WERI-Rb-1 (cell line): Measurements from ENCODE around the gene RPS17.
"Not testable (repeated sequence)": the region's sequence is repeated elsewhere in the genome, so short reads cannot be mapped to it uniquely, and the experiment has no call there.

Source experiments
- DNase-seq: peaks from one replicate; pipeline ENCODE4 v3.0.0-alpha.2; 2020
- H3K27ac ChIP-seq: fragments of 250-450 bp; sonication (Bioruptor Pico); 2 replicates; pipeline ENCODE4 v1.5.1; 2020; ENCODE audit warnings: mild to moderate bottlenecking, moderate library complexity
- H3K27me3 ChIP-seq: fragments of 250-450 bp; sonication (Bioruptor Pico); 2 replicates; pipeline ENCODE4 v1.5.1; 2021; ENCODE audit warnings: mild to moderate bottlenecking, low read depth, moderate library complexity; ENCODE audit not compliant: insufficient read depth, severe bottlenecking
- H3K36me3 ChIP-seq: fragments of 250-450 bp; sonication (Bioruptor Pico); 2 replicates; pipeline ENCODE4 v1.5.1; 2020; ENCODE audit warnings: mild to moderate bottlenecking, moderate library complexity
- H3K4me3 ChIP-seq: 2 replicates; pipeline ENCODE4 v1.5.1; 2011; ENCODE audit warnings: low read depth, mild to moderate bottlenecking, control low read depth, low read length
- H3K9me3 ChIP-seq: fragments of 250-450 bp; sonication (Bioruptor Pico); 2 replicates; pipeline ENCODE4 v1.5.1; 2021; ENCODE audit warnings: mild to moderate bottlenecking, moderate library complexity; ENCODE audit not compliant: severe bottlenecking
- TF ChIP-seq, protein P1 (sequence below): IDR thresholded peaks from 2 replicates; pipeline ENCODE4 v1.5.1; 2011; ENCODE audit warnings: low read depth, mild to moderate bottlenecking, control low read depth, inconsistent platforms, low read length

The RPS17 gene

GRCh38 chr15:82505842-82506241 is 34.4 kb downstream of the RPS17 start:
- DNase-seq, H3K27me3 ChIP-seq, H3K9me3 ChIP-seq, H3K27ac ChIP-seq, H3K36me3 ChIP-seq, H3K4me3 ChIP-seq: not testable (repeated sequence)

DNA sequence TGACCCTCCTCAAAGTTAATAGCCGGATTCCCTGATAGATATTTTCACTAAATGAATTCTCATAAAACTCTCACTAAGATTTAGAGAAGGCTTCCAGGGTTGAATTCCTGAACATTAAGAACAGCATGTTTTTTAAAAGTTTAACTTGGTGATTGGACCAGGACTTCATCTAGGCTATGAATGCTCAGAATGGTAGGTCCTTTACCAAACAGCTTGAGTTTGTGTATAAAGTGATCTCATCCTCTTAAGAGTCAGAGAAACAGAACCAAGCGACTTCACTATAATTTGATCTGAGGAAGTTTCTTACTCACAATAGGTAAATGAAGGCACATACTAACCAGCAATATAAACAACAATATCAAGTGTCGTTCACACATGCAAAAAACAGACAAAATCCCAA is 36.2 kb downstream of the RPS17 start:
- not testable (repeated sequence) for H3K9me3 ChIP-seq, DNase-seq, H3K27ac ChIP-seq, H3K27me3 ChIP-seq, H3K4me3 ChIP-seq, H3K36me3 ChIP-seq

- not testable (repeated sequence) for H3K4me3 ChIP-seq, DNase-seq, H3K27me3 ChIP-seq, H3K36me3 ChIP-seq, H3K9me3 ChIP-seq, H3K27ac ChIP-seq
- TF ChIP-seq, protein P1, sequence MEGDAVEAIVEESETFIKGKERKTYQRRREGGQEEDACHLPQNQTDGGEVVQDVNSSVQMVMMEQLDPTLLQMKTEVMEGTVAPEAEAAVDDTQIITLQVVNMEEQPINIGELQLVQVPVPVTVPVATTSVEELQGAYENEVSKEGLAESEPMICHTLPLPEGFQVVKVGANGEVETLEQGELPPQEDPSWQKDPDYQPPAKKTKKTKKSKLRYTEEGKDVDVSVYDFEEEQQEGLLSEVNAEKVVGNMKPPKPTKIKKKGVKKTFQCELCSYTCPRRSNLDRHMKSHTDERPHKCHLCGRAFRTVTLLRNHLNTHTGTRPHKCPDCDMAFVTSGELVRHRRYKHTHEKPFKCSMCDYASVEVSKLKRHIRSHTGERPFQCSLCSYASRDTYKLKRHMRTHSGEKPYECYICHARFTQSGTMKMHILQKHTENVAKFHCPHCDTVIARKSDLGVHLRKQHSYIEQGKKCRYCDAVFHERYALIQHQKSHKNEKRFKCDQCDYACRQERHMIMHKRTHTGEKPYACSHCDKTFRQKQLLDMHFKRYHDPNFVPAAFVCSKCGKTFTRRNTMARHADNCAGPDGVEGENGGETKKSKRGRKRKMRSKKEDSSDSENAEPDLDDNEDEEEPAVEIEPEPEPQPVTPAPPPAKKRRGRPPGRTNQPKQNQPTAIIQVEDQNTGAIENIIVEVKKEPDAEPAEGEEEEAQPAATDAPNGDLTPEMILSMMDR, result 0 out of 2 replicates have a peak, but pooled peaks have one; percentile 3
These were observed 37.4 kb downstream of the RPS17 start for GRCh38 chr15:82502700-82503339.

DNA sequence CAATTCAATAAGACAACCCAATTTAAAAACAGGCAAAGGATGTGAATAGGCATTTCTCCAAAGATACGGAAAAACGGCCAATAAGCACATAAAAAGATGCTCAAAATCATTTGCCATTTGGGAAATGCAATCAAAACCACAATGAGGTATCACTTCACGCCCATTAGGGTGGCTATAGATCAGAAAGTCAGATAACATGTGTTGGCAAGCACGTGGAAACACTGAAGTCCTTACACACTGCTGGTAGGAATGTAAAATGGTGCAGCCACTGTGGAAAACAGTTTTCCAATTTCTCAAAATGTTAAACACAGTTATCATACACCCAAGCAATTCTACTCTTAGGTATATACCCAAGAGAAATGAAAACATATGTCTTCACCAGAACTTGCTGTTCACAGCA is 39.5 kb downstream of the RPS17 start:
- H3K9me3 ChIP-seq, H3K27ac ChIP-seq, H3K4me3 ChIP-seq, DNase-seq, H3K27me3 ChIP-seq, H3K36me3 ChIP-seq: not testable (repeated sequence)

GRCh38 chr15:82497978-82498377 is 42.3 kb downstream of the RPS17 start:
- not testable (repeated sequence) for H3K27me3 ChIP-seq, H3K27ac ChIP-seq, H3K4me3 ChIP-seq, DNase-seq, H3K9me3 ChIP-seq, H3K36me3 ChIP-seq

DNA sequence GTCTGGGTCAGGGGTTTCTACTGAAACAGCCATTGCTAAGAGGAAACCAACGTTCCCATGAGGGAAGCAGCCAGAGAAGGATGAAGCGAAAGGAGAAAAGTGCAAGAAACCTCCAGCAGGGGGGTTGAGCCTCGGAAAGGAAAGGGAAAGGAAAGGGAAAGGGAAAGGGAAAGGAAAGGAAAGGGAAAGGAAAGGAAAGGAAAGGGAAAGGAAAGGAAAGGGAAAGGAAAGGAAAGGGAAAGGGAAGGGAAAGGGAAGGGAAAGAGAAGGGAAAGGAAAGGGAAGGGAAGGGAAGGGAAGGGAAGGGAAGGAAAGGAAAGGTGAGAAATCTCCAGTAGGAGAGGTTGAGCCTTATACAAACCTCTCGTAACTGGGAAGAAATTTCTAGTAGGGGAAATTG is 52.0 kb downstream of the RPS17 start:
- H3K9me3 ChIP-seq, H3K27me3 ChIP-seq, H3K4me3 ChIP-seq, DNase-seq, H3K36me3 ChIP-seq, H3K27ac ChIP-seq: not testable (repeated sequence)

DNA sequence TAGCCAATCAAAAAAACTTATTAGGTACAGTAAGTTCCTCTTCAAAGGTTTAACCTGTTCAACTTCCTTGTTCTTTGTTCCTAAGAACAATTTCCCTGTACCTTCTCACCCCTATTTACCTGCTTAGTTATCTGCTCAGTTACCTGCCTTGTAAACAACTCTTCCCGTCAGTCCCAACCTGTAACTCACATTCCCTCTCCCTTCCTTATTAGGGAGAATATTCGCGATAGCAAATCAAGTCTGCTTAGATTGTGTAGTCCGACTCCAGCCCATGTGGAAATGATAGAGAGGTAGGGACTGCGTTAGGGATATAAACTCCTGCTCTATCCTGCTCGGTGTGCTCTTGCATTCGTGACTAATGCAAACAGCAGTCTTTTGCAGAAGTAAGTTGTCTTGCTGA is 53.2 kb downstream of the RPS17 start:
- not testable (repeated sequence) for H3K27ac ChIP-seq, H3K36me3 ChIP-seq, H3K4me3 ChIP-seq, H3K9me3 ChIP-seq, H3K27me3 ChIP-seq, DNase-seq
